OCI-LY7 (cell line): ENCODE data around the gene LIPF. TPM values are rescaled to one million over a fixed set of nuclear protein-coding genes. Genes with fewer than 3 reads are reported as not detected.

Experiments used
- BruUV-seq: library from RNA; stranded (reverse); fragments of 400-500 nt; replicated peaks from 2 replicates; lab custom pipeline; 2021; lab: Mats Ljungman, UMichigan
- CTCF ChIA-PET: fragments of 300-600 bp; sonication (Branson Sonifier 250); formaldehyde crosslinking; loops from one replicate; lab custom pipeline; 2022; ENCODE audit warnings: antibody characterized with exemption; ENCODE audit not compliant: unreplicated experiment; lab: Charles Lee
- POLR2A ChIA-PET: fragments of 300-600 bp; sonication (Branson Sonifier 250); formaldehyde crosslinking; loops from one replicate; lab custom pipeline; 2022; ENCODE audit warnings: antibody characterized with exemption; lab: Charles Lee
- DNase-seq: peaks from one replicate; pipeline ENCODE4 v3.0.0-alpha.2; 2015; ENCODE audit warnings: low spot score
- H2AFZ ChIP-seq: fragments of 200-600 bp; sonication (generic), shearing (Covaris generic); 2 replicates; pipeline ENCODE4 v1.6.1; 2014; ENCODE audit warnings: mild to moderate bottlenecking, antibody characterized with exemption, low read length, moderate library complexity
- H3K27ac ChIP-seq: fragments of 200-600 bp; sonication (generic); 2 replicates; pipeline ENCODE4 v1.5.1; 2014; ENCODE audit warnings: mixed run types, low read depth, mild to moderate bottlenecking, moderate library complexity, low read length, inconsistent platforms; ENCODE audit not compliant: poor library complexity, severe bottlenecking
- H3K36me3 ChIP-seq: fragments of 200-600 bp; sonication (generic); 2 replicates; pipeline ENCODE4 v1.6.1; 2014; ENCODE audit warnings: mild to moderate bottlenecking, antibody characterized with exemption, low read length, moderate library complexity, mixed read lengths; ENCODE audit not compliant: insufficient read depth
- H3K4me1 ChIP-seq: fragments of 200-600 bp; sonication (generic); 2 replicates; pipeline ENCODE4 v1.5.1; 2014; ENCODE audit warnings: mild to moderate bottlenecking, low read length; ENCODE audit not compliant: insufficient read depth, poor library complexity, severe bottlenecking
- H3K4me2 ChIP-seq: fragments of 200-600 bp; sonication (generic); 2 replicates; pipeline ENCODE4 v1.6.1; 2014; ENCODE audit warnings: mild to moderate bottlenecking, low read length
- H3K4me3 ChIP-seq: fragments of 200-600 bp; sonication (generic); 2 replicates; pipeline ENCODE4 v1.5.1; 2014; ENCODE audit warnings: mild to moderate bottlenecking, low read depth, low read length; ENCODE audit not compliant: poor library complexity, severe bottlenecking
- H3K79me2 ChIP-seq: fragments of 200-600 bp; sonication (generic); 2 replicates; pipeline ENCODE4 v1.6.1; 2016; ENCODE audit warnings: low read depth, mild to moderate bottlenecking, low read length, moderate library complexity, mixed read lengths; ENCODE audit not compliant: insufficient read depth
- H3K9me2 ChIP-seq: fragments of 200-600 bp; sonication (generic); 2 replicates; pipeline ENCODE4 v1.6.1; 2016; ENCODE audit warnings: mild to moderate bottlenecking, low read length, mixed read lengths; ENCODE audit not compliant: insufficient read depth
- H3K9me3 ChIP-seq: fragments of 200-600 bp; sonication (generic); 2 replicates; pipeline ENCODE4 v1.6.1; 2014; ENCODE audit warnings: mild to moderate bottlenecking, mixed run types, low read length, mixed read lengths
- H4K20me1 ChIP-seq: fragments of 200-600 bp; sonication (generic); 2 replicates; pipeline ENCODE4 v1.6.1; 2014; ENCODE audit warnings: mild to moderate bottlenecking, antibody characterized with exemption, low read length, moderate library complexity, mixed read lengths; ENCODE audit not compliant: insufficient read depth
- EZH2phosphoT487 ChIP-seq: fragments of 200-600 bp; sonication (generic); IDR thresholded peaks from 2 replicates; pipeline ENCODE4 v1.6.1; 2018; ENCODE audit warnings: low read depth, borderline replicate concordance, mild to moderate bottlenecking, mixed run types, antibody characterized with exemption, low read length, moderate library complexity, mixed read lengths
- intact Hi-C: fragments of 100-400 bp; cut with micrococcal nuclease; formaldehyde crosslinking; loops from one replicate; pipeline ENCODE4 v1.10.0; 2022; ENCODE audit not compliant: unreplicated experiment
- total RNA-seq, 2 experiments: library from RNA; depleted of rRNA in 1 of 2; stranded (reverse); fragments of >200 nt in 1 of 2; shearing (Covaris generic) in 1 of 2; gene quantifications; 2 replicates each; pipeline ENCODE4 v1.2.3, GENCODE V29; 2014 to 2022
- TF ChIP-seq, protein P1 (sequence below): fragments of 200-600 bp; sonication (generic); conservative IDR thresholded peaks from 2 replicates; pipeline ENCODE4 v1.5.1; 2014; ENCODE audit warnings: mild to moderate bottlenecking, antibody characterized with exemption, low read length, moderate library complexity, mixed read lengths

The LIPF gene
- total RNA-seq, 2 experiments from 2014 or later = not detected

DNA sequence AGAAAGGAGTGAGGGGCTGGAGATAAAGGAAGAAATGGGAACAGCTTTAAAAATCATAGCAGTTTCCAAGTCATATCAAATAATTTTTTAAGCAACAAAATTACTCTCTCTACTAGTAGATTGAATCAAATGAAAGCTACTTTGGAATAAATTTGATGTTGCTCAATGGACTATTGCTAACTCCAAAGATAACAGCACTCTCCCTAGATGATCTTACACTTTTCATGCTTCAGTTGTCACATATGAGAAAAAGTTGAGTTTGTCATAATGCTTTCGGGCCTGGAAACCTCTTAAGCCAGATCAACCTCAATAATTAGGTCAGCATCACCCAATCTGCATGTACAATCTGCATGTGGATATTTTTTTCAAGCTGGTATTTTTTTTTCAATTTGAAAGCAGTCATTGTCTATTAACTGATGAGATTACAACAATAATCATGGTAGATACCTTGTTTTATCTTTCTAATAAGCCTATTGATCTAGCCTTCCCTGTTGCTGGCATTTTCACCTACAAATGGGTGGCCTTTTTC, 46.4 kb upstream of the LIPF start:
- BruUV-seq = no TSS peak
- Histone ChIP-seq H3K4me2 (no peak overlapping the region), H3K27ac (no peak overlapping the region), H3K4me3 (no peak overlapping the region), H2AFZ (no peak overlapping the region), H3K9me3 (no peaks in the 10 kb centered on the region), H3K4me1 (no peaks in the 10 kb centered on the region), H3K36me3 (no peaks in the 10 kb centered on the region), H4K20me1 (no peaks in the 10 kb centered on the region), H3K79me2 (no peaks in the 10 kb centered on the region), H3K9me2 (no peaks in the 10 kb centered on the region)
- TF ChIP-seq, protein P1, sequence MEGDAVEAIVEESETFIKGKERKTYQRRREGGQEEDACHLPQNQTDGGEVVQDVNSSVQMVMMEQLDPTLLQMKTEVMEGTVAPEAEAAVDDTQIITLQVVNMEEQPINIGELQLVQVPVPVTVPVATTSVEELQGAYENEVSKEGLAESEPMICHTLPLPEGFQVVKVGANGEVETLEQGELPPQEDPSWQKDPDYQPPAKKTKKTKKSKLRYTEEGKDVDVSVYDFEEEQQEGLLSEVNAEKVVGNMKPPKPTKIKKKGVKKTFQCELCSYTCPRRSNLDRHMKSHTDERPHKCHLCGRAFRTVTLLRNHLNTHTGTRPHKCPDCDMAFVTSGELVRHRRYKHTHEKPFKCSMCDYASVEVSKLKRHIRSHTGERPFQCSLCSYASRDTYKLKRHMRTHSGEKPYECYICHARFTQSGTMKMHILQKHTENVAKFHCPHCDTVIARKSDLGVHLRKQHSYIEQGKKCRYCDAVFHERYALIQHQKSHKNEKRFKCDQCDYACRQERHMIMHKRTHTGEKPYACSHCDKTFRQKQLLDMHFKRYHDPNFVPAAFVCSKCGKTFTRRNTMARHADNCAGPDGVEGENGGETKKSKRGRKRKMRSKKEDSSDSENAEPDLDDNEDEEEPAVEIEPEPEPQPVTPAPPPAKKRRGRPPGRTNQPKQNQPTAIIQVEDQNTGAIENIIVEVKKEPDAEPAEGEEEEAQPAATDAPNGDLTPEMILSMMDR = no peak
- no peak for TF ChIP-seq EZH2phosphoT487
- POLR2A ChIA-PET = interaction anchor here (0.6 to 0.8 kb wide), 2 partner anchors 44 to 63 kb away, joined by 3 to 4 read pairs; no protein-coding TSS in a partner anchor
- DNase-seq = no peak
- intact Hi-C loops = no loop called here
- CTCF ChIA-PET = no interaction called here

DNA sequence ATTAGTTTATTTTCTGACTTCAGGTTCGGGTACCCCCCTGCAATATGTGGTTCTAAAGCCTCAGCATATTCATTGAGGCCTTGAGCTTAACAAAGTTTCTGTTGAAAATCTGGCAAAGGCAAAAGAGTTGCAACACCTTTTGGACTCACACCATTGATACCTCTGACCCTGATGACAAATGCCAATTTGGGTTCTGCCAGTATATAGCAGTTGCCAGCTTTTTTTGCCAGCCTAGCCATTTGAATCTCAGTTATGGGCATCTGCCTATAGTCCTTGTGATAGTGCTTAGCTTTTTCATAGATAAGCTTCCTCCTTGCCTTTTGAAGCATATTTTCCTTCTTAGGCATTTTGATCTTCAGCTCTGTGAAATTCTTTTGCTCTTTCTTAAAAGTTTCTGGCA, 45.7 kb upstream of the LIPF start:
- H3K9me2 ChIP-seq = no peaks in the 10 kb centered on the region
- H4K20me1 ChIP-seq = no peaks in the 10 kb centered on the region
- no peaks in the 10 kb centered on the region for H3K4me1 ChIP-seq
- no peak for DNase-seq
- POLR2A ChIA-PET = no interaction called here
- no TSS peak for BruUV-seq
- CTCF ChIA-PET = no interaction called here
- no peaks in the 10 kb centered on the region for H3K36me3 ChIP-seq
- TF ChIP-seq, protein P1 = no peak
- TF ChIP-seq EZH2phosphoT487 = no peak
- no peak overlapping the region for H3K27ac ChIP-seq
- H3K4me3 ChIP-seq = no peak overlapping the region
- no peak overlapping the region for H2AFZ ChIP-seq
- H3K79me2 ChIP-seq = no peaks in the 10 kb centered on the region
- no peaks in the 10 kb centered on the region for H3K9me3 ChIP-seq
- intact Hi-C loops = no loop called here
- no peak overlapping the region for H3K4me2 ChIP-seq

DNA sequence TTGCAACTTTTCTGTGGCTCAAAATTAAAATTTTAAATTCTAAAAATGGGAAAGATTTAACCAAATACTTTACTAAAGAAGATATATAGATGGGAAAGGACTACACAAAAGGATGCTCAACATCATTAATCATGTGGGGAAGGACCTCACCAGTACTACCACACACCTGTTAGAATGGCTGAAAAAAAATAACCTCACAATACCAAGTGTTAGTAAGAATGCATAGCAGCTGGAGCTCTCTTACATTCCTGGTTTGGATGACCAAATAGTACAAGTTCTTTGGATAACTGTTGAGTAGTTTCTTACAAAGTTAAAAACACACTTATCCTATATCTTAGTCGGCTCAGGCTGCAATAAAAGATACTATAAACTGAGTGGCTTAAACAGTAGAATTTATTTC, 43.8 kb upstream of the LIPF start:
- Histone ChIP-seq H3K27ac (no peak overlapping the region), H3K36me3 (no peaks in the 10 kb centered on the region), H3K9me2 (no peaks in the 10 kb centered on the region), H3K79me2 (no peaks in the 10 kb centered on the region), H3K4me1 (no peaks in the 10 kb centered on the region), H2AFZ (no peak overlapping the region), H4K20me1 (no peaks in the 10 kb centered on the region), H3K4me3 (no peak overlapping the region), H3K9me3 (no peaks in the 10 kb centered on the region), H3K4me2 (no peak overlapping the region)
- intact Hi-C loops = no loop called here
- no peak for DNase-seq
- CTCF ChIA-PET = no interaction called here
- no TSS peak for BruUV-seq
- TF ChIP-seq EZH2phosphoT487 = no peak
- TF ChIP-seq, protein P1 = no peak
- POLR2A ChIA-PET = interaction anchor here (0.7 kb wide), 1 partner anchor 886 kb away, joined by 3 read pairs; no protein-coding TSS in a partner anchor
